Left renal pelvis (tissue), 4 donors: ENCODE measurements around the gene ZAR1. TPM values are rescaled to one million over a fixed set of nuclear protein-coding genes. Genes with fewer than 3 reads are reported as not detected.

Experiments
- polyA plus RNA-seq, 4 donors: library from polyadenylated mRNA; unstranded; fragments of 120-200 nt; gene quantifications; one replicate each; pipeline ENCODE4 v1.2.1, GENCODE V29; 2013; ENCODE audit not compliant: insufficient read length in 4 of 4

Gene ZAR1
- polyA plus RNA-seq, 4 donors = 0.15 TPM; not detected in 3

Other genes starting within 250 kb of the ZAR1 start
- gene TEC, start 220.4 kb upstream of the ZAR1 start, polyA plus RNA-seq = 1 to 10 TPM; 1.6 to 4.3 (median 3.4) TPM
- gene SLAIN2, start 148.7 kb upstream of the ZAR1 start, polyA plus RNA-seq = 10 to 100 TPM; 59.1 to 72.5 (median 65.4) TPM
- gene SLC10A4, start 6.9 kb upstream of the ZAR1 start, polyA plus RNA-seq = 1 to 10 TPM in 1 of 4 donors, under 1 TPM in 3; 0.19 to 2.3 (median 0.40) TPM